Measurements from ENCODE around the gene SCARF2.
A peak's percentile ranks its signal among the peaks of the same experiment; 100 is the strongest.

The SCARF2 gene

DNA sequence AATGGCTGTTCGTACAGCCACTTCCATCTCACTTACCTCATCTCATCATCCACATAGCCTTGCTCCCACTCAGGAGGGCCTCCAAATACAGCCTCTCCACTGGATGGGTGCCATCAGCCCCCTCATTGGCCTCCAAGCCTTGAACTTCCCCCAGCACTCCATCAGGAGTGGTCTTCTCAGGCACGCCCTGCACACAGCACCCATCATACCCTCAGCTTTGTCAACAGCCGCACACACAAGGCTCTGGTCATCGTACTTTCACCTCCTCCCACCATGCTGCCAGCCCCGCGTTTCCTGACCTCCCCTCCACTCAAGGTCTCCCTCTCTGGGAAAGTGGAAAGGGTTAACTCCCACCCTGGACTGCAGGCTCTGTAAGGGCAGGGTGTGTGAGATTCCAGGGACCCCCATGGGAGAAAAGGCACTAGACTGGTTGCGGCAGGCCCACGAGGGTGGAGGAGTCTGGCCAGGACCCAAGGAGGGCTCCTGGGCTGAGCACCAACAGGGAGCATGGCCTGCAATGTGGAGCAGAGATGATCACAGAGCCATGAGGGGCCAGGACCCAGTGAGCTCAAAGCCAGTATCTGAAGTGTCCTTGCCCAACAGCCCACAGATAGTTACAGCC is 21.0 kb upstream of the SCARF2 start:
- in situ Hi-C loops (cut with MboI; ENCODE audit: low sequenced_read_pairs, unreplicated experiment): no loop called here
- no peak for TF ChIP-seq CTCF (IDR thresholded peaks at IDR 0.05; ENCODE audit: borderline replicate concordance, control extremely low read depth, extremely low read depth, insufficient read depth, missing control alignments)
- DNase-seq (ENCODE audit: low spot score): no peak

DNA sequence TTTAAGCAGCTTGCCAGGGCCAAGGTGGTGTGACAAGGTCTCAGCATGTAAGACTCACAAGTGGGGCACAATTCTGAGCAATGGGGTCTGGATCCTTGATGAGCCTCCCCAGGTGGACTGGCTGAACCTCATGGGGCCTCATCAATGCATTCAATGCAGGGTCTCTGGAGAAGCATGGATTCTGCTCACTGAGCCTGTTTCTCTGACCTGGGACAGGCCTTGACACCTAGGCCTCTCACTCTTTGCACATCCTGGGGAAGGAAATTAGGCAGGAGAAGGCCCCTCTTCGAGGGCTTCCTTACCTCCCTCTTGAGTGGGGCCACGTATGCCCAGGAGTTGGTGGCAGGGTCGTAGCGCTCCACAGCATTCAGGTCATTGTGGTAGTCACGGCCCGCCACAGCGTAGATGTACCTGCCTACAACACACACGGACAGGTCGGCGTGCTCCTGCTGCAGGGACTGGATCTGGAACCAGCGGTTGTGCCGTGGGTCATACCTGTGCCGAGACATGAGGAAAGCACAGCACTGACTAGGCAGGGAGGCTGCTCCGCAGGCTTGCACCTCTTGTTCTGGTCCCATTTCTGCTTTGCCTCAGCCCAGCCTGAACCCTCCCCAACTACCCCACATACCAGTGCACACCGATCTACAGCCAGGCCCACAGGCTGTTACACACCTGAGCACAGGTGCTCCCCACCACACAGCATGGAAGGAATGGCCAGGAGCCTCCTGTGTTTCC is 20.0 kb upstream of the SCARF2 start:
- no peak for TF ChIP-seq CTCF (IDR thresholded peaks at IDR 0.05; ENCODE audit: borderline replicate concordance, control extremely low read depth, extremely low read depth, insufficient read depth, missing control alignments)
- no peak for DNase-seq (ENCODE audit: low spot score)
- in situ Hi-C loops (cut with MboI; ENCODE audit: low sequenced_read_pairs, unreplicated experiment): no loop called here

GRCh38 chr22:20456722-20457076 is 19.1 kb upstream of the SCARF2 start:
- no peak for TF ChIP-seq CTCF (IDR thresholded peaks at IDR 0.05; ENCODE audit: borderline replicate concordance, control extremely low read depth, extremely low read depth, insufficient read depth, missing control alignments)
- no peak for DNase-seq (ENCODE audit: low spot score)
- in situ Hi-C loops (cut with MboI; ENCODE audit: low sequenced_read_pairs, unreplicated experiment): no loop called here

DNA sequence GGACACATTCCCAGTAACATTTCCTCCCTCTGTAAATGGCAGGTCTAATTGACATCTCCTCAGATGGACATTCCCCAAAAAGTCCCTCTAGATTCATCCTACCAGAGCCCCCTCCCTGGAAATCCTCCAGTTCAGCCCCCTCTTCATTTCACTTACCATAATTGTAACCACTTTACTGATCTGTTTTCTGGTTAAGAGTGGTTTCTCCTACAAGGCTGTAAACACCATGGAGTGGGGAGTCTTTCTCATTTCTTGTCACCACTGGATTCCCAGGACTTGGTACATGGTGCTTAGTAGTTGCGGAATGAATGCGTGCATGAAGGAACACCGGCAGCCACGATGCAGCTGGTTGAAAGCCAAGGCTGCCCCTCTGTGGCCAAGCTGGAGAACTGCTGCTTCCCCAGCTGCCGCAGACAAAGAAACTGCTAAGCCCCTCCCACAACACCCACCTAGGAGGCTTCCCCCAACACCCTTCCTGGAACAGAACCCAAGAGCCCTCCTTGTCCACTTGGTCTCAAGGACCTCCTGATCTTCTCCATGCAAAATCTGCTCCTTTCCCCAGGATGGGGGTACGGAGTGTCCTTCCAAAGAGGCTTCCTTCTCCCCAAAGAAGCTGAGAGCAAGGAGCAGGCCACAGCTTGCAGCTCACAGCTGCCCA is 18.6 kb upstream of the SCARF2 start:
- peak; percentile 92 for TF ChIP-seq CTCF (IDR thresholded peaks at IDR 0.05; ENCODE audit: borderline replicate concordance, control extremely low read depth, extremely low read depth, insufficient read depth, missing control alignments)
- in situ Hi-C loops (cut with MboI; ENCODE audit: low sequenced_read_pairs, unreplicated experiment): no loop called here
- peak; percentile 88 for DNase-seq (ENCODE audit: low spot score)

DNA sequence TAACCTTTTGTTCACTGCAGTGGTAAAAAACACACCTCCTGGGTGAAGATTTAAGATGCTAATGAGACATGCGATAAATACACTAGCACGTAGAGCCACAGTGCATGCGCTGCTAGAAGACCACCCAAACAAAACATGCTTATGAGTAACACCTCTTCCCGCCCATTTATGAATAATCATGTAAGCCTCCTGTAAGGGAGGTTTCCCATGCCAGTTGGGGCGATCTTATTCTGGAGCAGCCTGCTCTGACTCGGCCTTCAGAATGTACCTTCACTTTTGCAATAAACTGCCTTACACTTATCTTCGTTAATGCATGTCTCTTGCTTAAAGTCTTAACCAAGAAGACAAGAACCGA is 18.1 kb upstream of the SCARF2 start:
- in situ Hi-C loops (cut with MboI; ENCODE audit: low sequenced_read_pairs, unreplicated experiment): no loop called here
- TF ChIP-seq CTCF (IDR thresholded peaks at IDR 0.05; ENCODE audit: borderline replicate concordance, control extremely low read depth, extremely low read depth, insufficient read depth, missing control alignments): no peak
- DNase-seq (ENCODE audit: low spot score): no peak

DNA sequence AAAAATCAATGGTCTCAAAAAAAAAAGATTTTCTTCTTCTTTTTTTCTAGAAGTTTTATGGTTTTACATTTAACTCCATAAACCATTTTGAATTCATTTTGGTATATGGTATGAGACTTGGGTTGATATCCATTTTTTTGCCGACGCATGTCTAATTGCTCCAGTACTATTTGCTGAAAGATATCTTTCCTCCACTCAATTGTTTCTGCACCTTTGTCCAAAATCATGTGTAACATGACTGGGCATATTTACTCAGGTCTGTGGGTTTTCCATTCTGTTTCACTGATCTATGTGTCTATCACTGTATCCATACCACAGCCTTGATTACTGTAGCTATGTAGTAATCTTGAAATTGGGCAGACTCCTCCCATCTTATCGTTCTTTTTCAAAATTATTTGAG is 15.6 kb upstream of the SCARF2 start:
- DNase-seq (ENCODE audit: low spot score): no peak
- TF ChIP-seq CTCF (IDR thresholded peaks at IDR 0.05; ENCODE audit: borderline replicate concordance, control extremely low read depth, extremely low read depth, insufficient read depth, missing control alignments): no peak
- in situ Hi-C loops (cut with MboI; ENCODE audit: low sequenced_read_pairs, unreplicated experiment): no loop called here
